Measurements from ENCODE around the gene TMEM150B.

DNA sequence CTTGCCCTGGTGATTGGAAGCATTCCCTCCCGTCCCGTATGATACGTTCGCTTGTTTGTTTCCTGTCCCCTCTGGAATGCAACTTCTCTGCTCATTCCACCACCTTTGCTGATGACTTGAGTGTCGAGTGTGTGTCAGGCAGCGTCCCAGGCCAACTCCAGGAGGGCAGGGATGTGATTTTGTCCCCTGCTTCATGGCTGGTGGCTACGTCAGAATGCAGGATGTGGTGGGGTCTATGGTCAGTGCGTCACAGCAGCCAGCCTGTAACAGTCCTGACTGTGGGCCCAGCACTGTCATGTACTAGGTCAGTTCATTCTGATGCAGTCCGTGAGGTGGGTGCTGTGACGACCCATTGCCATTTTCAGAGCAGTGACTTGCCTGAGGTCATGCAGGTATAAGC lies 25.1 kb downstream of the TMEM150B start:
- TF ChIP-seq, protein P1, sequence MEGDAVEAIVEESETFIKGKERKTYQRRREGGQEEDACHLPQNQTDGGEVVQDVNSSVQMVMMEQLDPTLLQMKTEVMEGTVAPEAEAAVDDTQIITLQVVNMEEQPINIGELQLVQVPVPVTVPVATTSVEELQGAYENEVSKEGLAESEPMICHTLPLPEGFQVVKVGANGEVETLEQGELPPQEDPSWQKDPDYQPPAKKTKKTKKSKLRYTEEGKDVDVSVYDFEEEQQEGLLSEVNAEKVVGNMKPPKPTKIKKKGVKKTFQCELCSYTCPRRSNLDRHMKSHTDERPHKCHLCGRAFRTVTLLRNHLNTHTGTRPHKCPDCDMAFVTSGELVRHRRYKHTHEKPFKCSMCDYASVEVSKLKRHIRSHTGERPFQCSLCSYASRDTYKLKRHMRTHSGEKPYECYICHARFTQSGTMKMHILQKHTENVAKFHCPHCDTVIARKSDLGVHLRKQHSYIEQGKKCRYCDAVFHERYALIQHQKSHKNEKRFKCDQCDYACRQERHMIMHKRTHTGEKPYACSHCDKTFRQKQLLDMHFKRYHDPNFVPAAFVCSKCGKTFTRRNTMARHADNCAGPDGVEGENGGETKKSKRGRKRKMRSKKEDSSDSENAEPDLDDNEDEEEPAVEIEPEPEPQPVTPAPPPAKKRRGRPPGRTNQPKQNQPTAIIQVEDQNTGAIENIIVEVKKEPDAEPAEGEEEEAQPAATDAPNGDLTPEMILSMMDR (conservative IDR thresholded peaks at IDR 0.05 in 1 of 2, IDR thresholded peaks at IDR 0.05 in 1 of 2; ENCODE audit: low read depth in 1 of 2, low read length in 2 of 2) = no peak
- TF ChIP-seq EZH2 (IDR thresholded peaks at IDR 0.05; ENCODE audit: low read length, missing control alignments) = no peak

All from fibroblast of lung (primary cell).